Loucy (cell line): ENCODE data around the gene FAM117B.
"Not testable (repeated sequence)": the region's sequence is repeated elsewhere in the genome, so short reads cannot be mapped to it uniquely, and the experiment has no call there.

Source experiments
- CTCF ChIP-seq: fragments of 200-600 bp; sonication (generic); conservative IDR thresholded peaks from 2 replicates; pipeline ENCODE4 v1.5.1; 2014; ENCODE audit warnings: mild to moderate bottlenecking, antibody characterized with exemption, low read length
- EZH2phosphoT487 ChIP-seq: fragments of 200-600 bp; IDR thresholded peaks from 2 replicates; pipeline ENCODE4 v1.6.1; 2018; ENCODE audit warnings: antibody characterized with exemption, mild to moderate bottlenecking, moderate library complexity, borderline replicate concordance

- not testable (repeated sequence) for TF ChIP-seq CTCF, EZH2phosphoT487
Measured at GRCh38 chr2:202675097-202675496, 40.3 kb downstream of the FAM117B start.
